ENCODE data around the gene GAD2.

GAD2 gene

GRCh38 chr10:26197248-26197647 lies 19.3 kb upstream of the GAD2 start:
- DNase-seq (ENCODE audit: extremely low read depth, low read depth) = no peak
- H3K4me3 ChIP-seq (replicated peaks; ENCODE audit: low read depth, low read length) = no peak overlapping the region

GRCh38 chr10:26198119-26198518 lies 18.5 kb upstream of the GAD2 start:
- TF ChIP-seq, protein P1, sequence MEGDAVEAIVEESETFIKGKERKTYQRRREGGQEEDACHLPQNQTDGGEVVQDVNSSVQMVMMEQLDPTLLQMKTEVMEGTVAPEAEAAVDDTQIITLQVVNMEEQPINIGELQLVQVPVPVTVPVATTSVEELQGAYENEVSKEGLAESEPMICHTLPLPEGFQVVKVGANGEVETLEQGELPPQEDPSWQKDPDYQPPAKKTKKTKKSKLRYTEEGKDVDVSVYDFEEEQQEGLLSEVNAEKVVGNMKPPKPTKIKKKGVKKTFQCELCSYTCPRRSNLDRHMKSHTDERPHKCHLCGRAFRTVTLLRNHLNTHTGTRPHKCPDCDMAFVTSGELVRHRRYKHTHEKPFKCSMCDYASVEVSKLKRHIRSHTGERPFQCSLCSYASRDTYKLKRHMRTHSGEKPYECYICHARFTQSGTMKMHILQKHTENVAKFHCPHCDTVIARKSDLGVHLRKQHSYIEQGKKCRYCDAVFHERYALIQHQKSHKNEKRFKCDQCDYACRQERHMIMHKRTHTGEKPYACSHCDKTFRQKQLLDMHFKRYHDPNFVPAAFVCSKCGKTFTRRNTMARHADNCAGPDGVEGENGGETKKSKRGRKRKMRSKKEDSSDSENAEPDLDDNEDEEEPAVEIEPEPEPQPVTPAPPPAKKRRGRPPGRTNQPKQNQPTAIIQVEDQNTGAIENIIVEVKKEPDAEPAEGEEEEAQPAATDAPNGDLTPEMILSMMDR (IDR thresholded peaks at IDR 0.05; ENCODE audit: low read depth, low read length, missing control alignments) = no peak
- no peak for DNase-seq (ENCODE audit: extremely low read depth, low read depth)
- H3K4me3 ChIP-seq (replicated peaks; ENCODE audit: low read depth, low read length) = no peak overlapping the region

More at GRCh38 chr10:26197248-26197647, 19.3 kb upstream of the GAD2 start:
- TF ChIP-seq, protein P1 (IDR thresholded peaks at IDR 0.05; ENCODE audit: low read depth, low read length, missing control alignments) = no peak

DNA sequence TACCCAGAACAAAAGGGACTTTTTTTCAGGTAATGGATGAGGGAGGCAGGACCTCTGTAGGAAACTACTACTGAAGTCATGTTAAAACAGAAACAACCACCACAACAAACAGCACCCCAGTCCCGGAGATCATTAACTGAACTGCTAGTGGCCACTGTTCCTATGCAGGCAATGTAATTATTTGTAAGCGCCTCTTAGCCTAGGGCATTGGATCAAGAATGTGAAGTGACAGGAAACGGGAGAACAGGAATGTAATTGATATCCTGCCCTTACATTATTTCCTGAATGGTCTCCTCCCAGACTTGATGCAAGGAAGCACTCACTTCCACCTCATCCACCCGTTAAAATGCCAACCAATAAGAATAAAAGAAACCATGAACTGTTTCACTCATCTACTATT lies 16.7 kb upstream of the GAD2 start:
- TF ChIP-seq, protein P1 (IDR thresholded peaks at IDR 0.05; ENCODE audit: low read depth, low read length, missing control alignments) = no peak
- no peak for DNase-seq (ENCODE audit: extremely low read depth, low read depth)
- no peak overlapping the region for H3K4me3 ChIP-seq (replicated peaks; ENCODE audit: low read depth, low read length)

- TF ChIP-seq, protein P1 (IDR thresholded peaks at IDR 0.05; ENCODE audit: low read depth, low read length, missing control alignments) = no peak
- H3K4me3 ChIP-seq (replicated peaks; ENCODE audit: low read depth, low read length) = no peak overlapping the region
- no peak for DNase-seq (ENCODE audit: extremely low read depth, low read depth)
Observed at GRCh38 chr10:26205223-26205622, 11.4 kb upstream of the GAD2 start.

DNA sequence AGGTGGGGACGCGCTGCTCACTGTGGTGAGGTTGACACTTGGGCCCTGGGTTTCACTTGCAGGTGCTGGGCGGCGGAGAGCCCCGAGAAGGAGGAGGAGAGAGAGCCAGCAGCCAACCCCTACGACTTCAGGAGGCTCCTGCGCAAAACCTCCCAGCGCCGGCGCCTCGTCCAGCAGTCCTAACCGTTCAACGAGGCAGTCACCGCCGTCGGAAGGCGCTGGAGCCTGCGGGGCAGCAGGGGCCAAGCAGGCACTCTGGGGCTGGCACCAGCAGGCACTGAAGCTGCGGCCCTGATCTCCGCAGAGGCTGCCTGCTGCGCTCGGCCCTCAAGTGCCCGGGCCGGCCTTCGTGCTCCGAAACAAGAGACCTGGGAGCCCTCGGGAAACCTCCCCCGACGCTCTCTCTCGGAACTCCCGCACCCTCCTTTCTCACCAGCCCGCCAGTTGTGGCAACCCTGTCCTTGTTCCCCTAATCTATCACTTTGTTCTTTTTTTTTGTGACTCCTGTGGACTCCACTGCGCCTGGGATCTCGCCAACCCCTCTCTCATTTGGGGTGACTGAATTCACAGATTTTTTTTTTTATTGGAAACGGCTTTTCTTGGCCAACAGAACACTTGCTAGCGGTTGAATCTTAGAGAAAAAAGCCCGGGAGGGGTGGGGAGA lies 4.7 kb upstream of the GAD2 start:
- no peak overlapping the region for H3K4me3 ChIP-seq (replicated peaks; ENCODE audit: low read depth, low read length)
- TF ChIP-seq, protein P1 (IDR thresholded peaks at IDR 0.05; ENCODE audit: low read depth, low read length, missing control alignments) = no peak
- DNase-seq (ENCODE audit: extremely low read depth, low read depth) = no peak

GRCh38 chr10:26212511-26212910 lies 4.1 kb upstream of the GAD2 start:
- TF ChIP-seq, protein P1 (IDR thresholded peaks at IDR 0.05; ENCODE audit: low read depth, low read length, missing control alignments) = no peak
- no peak for DNase-seq (ENCODE audit: extremely low read depth, low read depth)
- no peak overlapping the region for H3K4me3 ChIP-seq (replicated peaks; ENCODE audit: low read depth, low read length)

All from HFF-Myc (cell line).